Erythroblast (primary cell): ENCODE measurements around the gene C3orf38.

Experiments
- GATA1 ChIP-seq: IDR thresholded peaks from 2 replicates; pipeline ENCODE4 v1.6.1; 2011; ENCODE audit warnings: low read depth, mild to moderate bottlenecking, control low read depth, low read length, moderate library complexity
- POLR2A ChIP-seq: IDR thresholded peaks from 2 replicates; pipeline ENCODE4 v1.6.1; 2011; ENCODE audit warnings: mild to moderate bottlenecking, low read length

GRCh38 chr3:88188436-88188835 lies 38.7 kb downstream of the C3orf38 start:
- TF ChIP-seq POLR2A, result no peak
- no peak for TF ChIP-seq GATA1
